ENCODE results near the gene OTOP1. TPM values are rescaled to one million over a fixed set of nuclear protein-coding genes. Genes with fewer than 3 reads are reported as not detected.
"Not testable (repeated sequence)": the region's sequence is repeated elsewhere in the genome, so short reads cannot be mapped to it uniquely, and the experiment has no call there.

Gene OTOP1
- total RNA-seq, 1 donor from 2014 or later: not detected

GRCh38 chr4:4170596-4171150 lies 56.1 kb downstream of the OTOP1 start:
- H3K4me1 Mint-ChIP-seq: no peaks in the 10 kb centered on the region
- no peaks in the 10 kb centered on the region for H3K36me3 Mint-ChIP-seq (ENCODE audit: low read depth)
- intact Hi-C loops (cut with micrococcal nuclease): no loop called here
- ATAC-seq (ENCODE audit: low read depth): no peak
- H3K4me3 Mint-ChIP-seq: no peak overlapping the region
- no peak for DNase-seq
- ChIA-PET CTCF (no interaction called here), POLR2A (no interaction called here)
- no peak overlapping the region for H3K27ac Mint-ChIP-seq
- TF ChIP-seq CTCF (IDR thresholded peaks at IDR 0.05): no peak
- peaks cover 11% of the 10 kb centered on the region for H3K27me3 Mint-ChIP-seq
- no peaks in the 10 kb centered on the region for H3K9me3 Mint-ChIP-seq

GRCh38 chr4:4167981-4168780 lies 58.5 kb downstream of the OTOP1 start:
- ATAC-seq (ENCODE audit: low read depth); CTCF ChIA-PET; H3K4me3 Mint-ChIP-seq; H3K36me3 Mint-ChIP-seq (ENCODE audit: low read depth); intact Hi-C loops (cut with micrococcal nuclease); H3K9me3 Mint-ChIP-seq; H3K27ac Mint-ChIP-seq; POLR2A ChIA-PET; DNase-seq; H3K4me1 Mint-ChIP-seq: not testable (repeated sequence)
- peaks cover 11% of the 10 kb centered on the region for H3K27me3 Mint-ChIP-seq

GRCh38 chr4:4166986-4167385 lies 59.7 kb downstream of the OTOP1 start:
- POLR2A ChIA-PET; H3K9me3 Mint-ChIP-seq; DNase-seq; H3K36me3 Mint-ChIP-seq (ENCODE audit: low read depth); ATAC-seq (ENCODE audit: low read depth); CTCF ChIA-PET; H3K27ac Mint-ChIP-seq; intact Hi-C loops (cut with micrococcal nuclease); H3K4me1 Mint-ChIP-seq; H3K4me3 Mint-ChIP-seq: not testable (repeated sequence)
- H3K27me3 Mint-ChIP-seq: peaks cover 11% of the 10 kb centered on the region

- H3K36me3 Mint-ChIP-seq (ENCODE audit: low read depth); H3K9me3 Mint-ChIP-seq; H3K4me1 Mint-ChIP-seq; H3K27ac Mint-ChIP-seq; DNase-seq; intact Hi-C loops (cut with micrococcal nuclease); ATAC-seq (ENCODE audit: low read depth); CTCF ChIA-PET; POLR2A ChIA-PET; H3K4me3 Mint-ChIP-seq: not testable (repeated sequence)
- peaks cover 11% of the 10 kb centered on the region for H3K27me3 Mint-ChIP-seq
Observed at GRCh38 chr4:4165701-4166392, 60.9 kb downstream of the OTOP1 start.

- ATAC-seq (ENCODE audit: low read depth); intact Hi-C loops (cut with micrococcal nuclease); H3K9me3 Mint-ChIP-seq: not testable (repeated sequence)
Observed at GRCh38 chr4:4164532-4165173, 62.1 kb downstream of the OTOP1 start.

GRCh38 chr4:4162186-4162585 lies 64.5 kb downstream of the OTOP1 start:
- H3K4me1 Mint-ChIP-seq: not testable (repeated sequence)

More at GRCh38 chr4:4164532-4165173, 62.1 kb downstream of the OTOP1 start:
- H3K4me1 Mint-ChIP-seq; H3K4me3 Mint-ChIP-seq; H3K27ac Mint-ChIP-seq; POLR2A ChIA-PET; DNase-seq; CTCF ChIA-PET; H3K36me3 Mint-ChIP-seq (ENCODE audit: low read depth): not testable (repeated sequence)
- peaks cover 13% of the 10 kb centered on the region for H3K27me3 Mint-ChIP-seq

GRCh38 chr4:4160956-4161665 lies 65.6 kb downstream of the OTOP1 start:
- H3K27me3 Mint-ChIP-seq: peaks cover 11% of the 10 kb centered on the region
- H3K27ac Mint-ChIP-seq; H3K9me3 Mint-ChIP-seq; intact Hi-C loops (cut with micrococcal nuclease); H3K4me1 Mint-ChIP-seq; H3K4me3 Mint-ChIP-seq; H3K36me3 Mint-ChIP-seq (ENCODE audit: low read depth); DNase-seq; POLR2A ChIA-PET; ATAC-seq (ENCODE audit: low read depth); CTCF ChIA-PET: not testable (repeated sequence)

More at GRCh38 chr4:4162186-4162585, 64.5 kb downstream of the OTOP1 start:
- DNase-seq; POLR2A ChIA-PET; CTCF ChIA-PET; H3K4me3 Mint-ChIP-seq; H3K9me3 Mint-ChIP-seq; H3K27ac Mint-ChIP-seq; intact Hi-C loops (cut with micrococcal nuclease); ATAC-seq (ENCODE audit: low read depth); H3K36me3 Mint-ChIP-seq (ENCODE audit: low read depth): not testable (repeated sequence)
- H3K27me3 Mint-ChIP-seq: peaks cover 11% of the 10 kb centered on the region

- CTCF ChIA-PET; ATAC-seq (ENCODE audit: low read depth): not testable (repeated sequence)
Observed at GRCh38 chr4:4145622-4146021, 81.1 kb downstream of the OTOP1 start.

GRCh38 chr4:4143376-4143775 lies 83.4 kb downstream of the OTOP1 start:
- H3K36me3 Mint-ChIP-seq (ENCODE audit: low read depth); intact Hi-C loops (cut with micrococcal nuclease); H3K27ac Mint-ChIP-seq; ATAC-seq (ENCODE audit: low read depth); H3K4me1 Mint-ChIP-seq; H3K9me3 Mint-ChIP-seq; H3K27me3 Mint-ChIP-seq; CTCF ChIA-PET; DNase-seq; POLR2A ChIA-PET: not testable (repeated sequence)
- peak overlapping the region; percentile 46 for H3K4me3 Mint-ChIP-seq

More at GRCh38 chr4:4145622-4146021, 81.1 kb downstream of the OTOP1 start:
- POLR2A ChIA-PET; H3K36me3 Mint-ChIP-seq (ENCODE audit: low read depth); H3K9me3 Mint-ChIP-seq; H3K27me3 Mint-ChIP-seq; H3K4me3 Mint-ChIP-seq; H3K27ac Mint-ChIP-seq: not testable (repeated sequence)
- peaks cover 19% of the 10 kb centered on the region for H3K4me1 Mint-ChIP-seq
- intact Hi-C loops (cut with micrococcal nuclease): loop anchor here (5.0 kb wide), 1 partner anchor 158 kb away; no protein-coding TSS in a partner anchor
- peak; percentile 26 for DNase-seq

- ATAC-seq (ENCODE audit: low read depth); H3K4me3 Mint-ChIP-seq; DNase-seq: not testable (repeated sequence)
Observed at GRCh38 chr4:4142679-4143078, 84.0 kb downstream of the OTOP1 start.

More at GRCh38 chr4:4142679-4143078, 84.0 kb downstream of the OTOP1 start:
- H3K4me1 Mint-ChIP-seq; POLR2A ChIA-PET; intact Hi-C loops (cut with micrococcal nuclease); CTCF ChIA-PET; H3K27ac Mint-ChIP-seq; H3K27me3 Mint-ChIP-seq; H3K36me3 Mint-ChIP-seq (ENCODE audit: low read depth); H3K9me3 Mint-ChIP-seq: not testable (repeated sequence)

Measured in activated B cell treated with CpG ODN at 0.5 μM for 24 hours (primary cell).